ENCODE results near the gene EGLN3.

Gene EGLN3

GRCh38 chr14:33899723-33900341, 51.0 kb downstream of the EGLN3 start:
- no peaks in the 10 kb centered on the region for H3K36me3 ChIP-seq (ENCODE audit: low read length)
- TF ChIP-seq CTCF (IDR thresholded peaks at IDR 0.05; ENCODE audit: insufficient read depth, low read length, poor library complexity, severe bottlenecking) = no peak
- TF ChIP-seq EZH2phosphoT487 (conservative IDR thresholded peaks at IDR 0.05; ENCODE audit: low read length) = no peak
- no peak overlapping the region for H3K4me3 ChIP-seq (ENCODE audit: insufficient read depth, low read length, poor library complexity, severe bottlenecking)
- H3K27ac ChIP-seq (ENCODE audit: low read depth, low read length) = no peak overlapping the region
- H3K9me3 ChIP-seq (ENCODE audit: insufficient read depth, low read length) = peaks cover 8% of the 10 kb centered on the region; the same call in 1 of the 2 replicates
- no peak overlapping the region for H3K4me2 ChIP-seq (ENCODE audit: low read depth, low read length, poor library complexity, severe bottlenecking)
- H3F3A ChIP-seq (ENCODE audit: insufficient read depth) = no peaks in the 10 kb centered on the region
- no peak overlapping the region for H3K9ac ChIP-seq (ENCODE audit: low read length)
- H3K79me2 ChIP-seq (ENCODE audit: insufficient read depth, low read length) = no peaks in the 10 kb centered on the region
- H3K27me3 ChIP-seq (ENCODE audit: low read length) = no peaks in the 10 kb centered on the region
- H3K9me2 ChIP-seq (replicated peaks; ENCODE audit: insufficient read depth, low read length) = no peaks in the 10 kb centered on the region
- no peak overlapping the region for H2AFZ ChIP-seq (ENCODE audit: low read depth, low read length, severe bottlenecking)
- no peaks in the 10 kb centered on the region for H4K20me1 ChIP-seq (ENCODE audit: low read depth, low read length)

GRCh38 chr14:33897878-33898535, 52.9 kb downstream of the EGLN3 start:
- Histone ChIP-seq H3K27ac (ENCODE audit: low read depth, low read length) (no peak overlapping the region), H2AFZ (ENCODE audit: low read depth, low read length, severe bottlenecking) (no peak overlapping the region), H3K36me3 (ENCODE audit: low read length) (no peaks in the 10 kb centered on the region), H3K9me3 (ENCODE audit: insufficient read depth, low read length) (peaks cover 8% of the 10 kb centered on the region; the same call in 1 of the 2 replicates), H3F3A (ENCODE audit: insufficient read depth) (no peaks in the 10 kb centered on the region), H4K20me1 (ENCODE audit: low read depth, low read length) (no peaks in the 10 kb centered on the region), H3K4me3 (ENCODE audit: insufficient read depth, low read length, poor library complexity, severe bottlenecking) (no peak overlapping the region), H3K79me2 (ENCODE audit: insufficient read depth, low read length) (no peaks in the 10 kb centered on the region), H3K9me2 (replicated peaks; ENCODE audit: insufficient read depth, low read length) (no peaks in the 10 kb centered on the region), H3K27me3 (ENCODE audit: low read length) (no peaks in the 10 kb centered on the region), H3K4me2 (ENCODE audit: low read depth, low read length, poor library complexity, severe bottlenecking) (no peak overlapping the region), H3K9ac (ENCODE audit: low read length) (no peak overlapping the region)
- TF ChIP-seq CTCF (IDR thresholded peaks at IDR 0.05; ENCODE audit: insufficient read depth, low read length, poor library complexity, severe bottlenecking) = no peak
- no peak for TF ChIP-seq EZH2phosphoT487 (conservative IDR thresholded peaks at IDR 0.05; ENCODE audit: low read length)

- Histone ChIP-seq H3K9me2 (replicated peaks; ENCODE audit: insufficient read depth, low read length) (no peaks in the 10 kb centered on the region), H3K9ac (ENCODE audit: low read length) (no peak overlapping the region), H3K4me2 (ENCODE audit: low read depth, low read length, poor library complexity, severe bottlenecking) (no peak overlapping the region), H3K4me3 (ENCODE audit: insufficient read depth, low read length, poor library complexity, severe bottlenecking) (no peak overlapping the region), H3K27me3 (ENCODE audit: low read length) (no peaks in the 10 kb centered on the region), H2AFZ (ENCODE audit: low read depth, low read length, severe bottlenecking) (no peak overlapping the region), H3K79me2 (ENCODE audit: insufficient read depth, low read length) (no peaks in the 10 kb centered on the region), H3K9me3 (ENCODE audit: insufficient read depth, low read length) (peaks cover 8% of the 10 kb centered on the region; the same call in 1 of the 2 replicates), H3K36me3 (ENCODE audit: low read length) (no peaks in the 10 kb centered on the region), H3K27ac (ENCODE audit: low read depth, low read length) (no peak overlapping the region), H3F3A (ENCODE audit: insufficient read depth) (no peaks in the 10 kb centered on the region), H4K20me1 (ENCODE audit: low read depth, low read length) (no peaks in the 10 kb centered on the region)
- TF ChIP-seq EZH2phosphoT487 (conservative IDR thresholded peaks at IDR 0.05; ENCODE audit: low read length) (no peak), CTCF (IDR thresholded peaks at IDR 0.05; ENCODE audit: insufficient read depth, low read length, poor library complexity, severe bottlenecking) (no peak)
Measured at GRCh38 chr14:33897382-33897781, 53.5 kb downstream of the EGLN3 start.

Measured in SU-DHL-6 (cell line).